Subcutaneous abdominal adipose tissue (tissue), 5 donors: ENCODE data around the gene TAAR5.
"Not testable (repeated sequence)": the region's sequence is repeated elsewhere in the genome, so short reads cannot be mapped to it uniquely, and the experiment has no call there.

Experiments used
- H3K27ac ChIP-seq: one replicate; pipeline ENCODE4 v1.7.0; 2013; ENCODE audit warnings: low read depth, mild to moderate bottlenecking, inconsistent platforms, low read length, moderate library complexity
- H3K27me3 ChIP-seq, 5 donors: one replicate each; pipeline ENCODE4 v1.7.0; 2013; ENCODE audit warnings: low read length in 5 of 5, inconsistent platforms in 1 of 5; ENCODE audit not compliant: control insufficient read depth in 5 of 5, insufficient read depth in 4 of 5
- H3K36me3 ChIP-seq, 5 donors: one replicate each; pipeline ENCODE4 v1.7.0; 2013; ENCODE audit warnings: low read length in 5 of 5; ENCODE audit not compliant: control insufficient read depth in 5 of 5, insufficient read depth in 5 of 5
- H3K4me1 ChIP-seq, 5 donors: one replicate each; pipeline ENCODE4 v1.7.0; 2013; ENCODE audit warnings: low read length in 5 of 5, mild to moderate bottlenecking in 3 of 5, moderate library complexity in 1 of 5; ENCODE audit not compliant: control insufficient read depth in 5 of 5, insufficient read depth in 5 of 5
- H3K4me3 ChIP-seq, 5 donors: one replicate each; pipeline ENCODE4 v1.7.0; 2013; ENCODE audit warnings: low read length in 5 of 5, low read depth in 1 of 5
- H3K9ac ChIP-seq, 5 donors: one replicate each; pipeline ENCODE4 v1.7.0; 2013; ENCODE audit warnings: low read length in 5 of 5, mild to moderate bottlenecking in 4 of 5, moderate library complexity in 3 of 5
- H3K9me3 ChIP-seq, 5 donors: one replicate each; pipeline ENCODE4 v1.7.0; 2013; ENCODE audit warnings: low read length in 5 of 5; ENCODE audit not compliant: control insufficient read depth in 5 of 5
- donor health status: healthy.
- donor health status: healthy.
- donor health status: healthy.
- donor health status: healthy.
- donor health status: healthy.

Gene TAAR5

GRCh38 chr6:132612449-132613108 lies 23.0 kb upstream of the TAAR5 start:
- no peak overlapping the region for H3K27ac ChIP-seq
- no peak overlapping the region for H3K9ac ChIP-seq
- H3K27me3 ChIP-seq = no peaks in the 10 kb centered on the region
- H3K36me3 ChIP-seq = no peaks in the 10 kb centered on the region
- H3K4me1 ChIP-seq = peaks cover 0 to 8% (median 3%) of the 10 kb centered on the region in 5 donors
- H3K9me3 ChIP-seq = no peaks in the 10 kb centered on the region
- H3K4me3 ChIP-seq = no peak overlapping the region

GRCh38 chr6:132611616-132612015 lies 22.1 kb upstream of the TAAR5 start:
- no peaks in the 10 kb centered on the region for H3K36me3 ChIP-seq
- peaks cover 0 to 8% (median 3%) of the 10 kb centered on the region in 5 donors for H3K4me1 ChIP-seq

GRCh38 chr6:132607544-132608233 lies 18.1 kb upstream of the TAAR5 start:
- Histone ChIP-seq H3K27ac (no peak overlapping the region), H3K36me3 (no peaks in the 10 kb centered on the region), H3K9me3 (peaks cover 0 to 2% (median 0%) of the 10 kb centered on the region in 5 donors), H3K27me3 (peaks cover 0 to 4% (median 0%) of the 10 kb centered on the region in 5 donors), H3K4me1 (peaks cover 0 to 8% (median 3%) of the 10 kb centered on the region in 5 donors), H3K4me3 (no peak overlapping the region), H3K9ac (no peak overlapping the region)

More at GRCh38 chr6:132611616-132612015, 22.1 kb upstream of the TAAR5 start:
- Histone ChIP-seq H3K27me3 (no peaks in the 10 kb centered on the region), H3K9ac (no peak overlapping the region), H3K9me3 (no peaks in the 10 kb centered on the region), H3K27ac (no peak overlapping the region), H3K4me3 (no peak overlapping the region)

GRCh38 chr6:132604635-132605152 lies 15.2 kb upstream of the TAAR5 start:
- H3K36me3 ChIP-seq = no peaks in the 10 kb centered on the region
- no peak overlapping the region for H3K9ac ChIP-seq
- H3K4me1 ChIP-seq = peaks cover 0 to 2% (median under 1%) of the 10 kb centered on the region in 5 donors
- H3K9me3 ChIP-seq = peaks cover 0 to 2% (median 0%) of the 10 kb centered on the region in 5 donors
- no peak overlapping the region for H3K27ac ChIP-seq
- H3K27me3 ChIP-seq = peaks cover 0 to 4% (median 0%) of the 10 kb centered on the region in 5 donors
- H3K4me3 ChIP-seq = no peak overlapping the region

GRCh38 chr6:132600900-132601299 lies 11.4 kb upstream of the TAAR5 start:
- H3K4me3 ChIP-seq = not testable (repeated sequence)

GRCh38 chr6:132598473-132598872 lies 8.9 kb upstream of the TAAR5 start:
- Histone ChIP-seq H3K4me1 (peaks cover 0 to 6% (median 0%) of the 10 kb centered on the region in 5 donors), H3K36me3 (no peaks in the 10 kb centered on the region), H3K27me3 (no peaks in the 10 kb centered on the region), H3K27ac (no peak overlapping the region), H3K9ac (no peak overlapping the region), H3K9me3 (peaks cover 0 to 2% (median 0%) of the 10 kb centered on the region in 5 donors), H3K4me3 (no peak overlapping the region)

More at GRCh38 chr6:132600900-132601299, 11.4 kb upstream of the TAAR5 start:
- not testable (repeated sequence) for H3K27me3 ChIP-seq, H3K9ac ChIP-seq, H3K36me3 ChIP-seq, H3K9me3 ChIP-seq, H3K4me1 ChIP-seq, H3K27ac ChIP-seq

- no peaks in the 10 kb centered on the region for H3K36me3 ChIP-seq
- peaks cover 0 to 6% (median 0%) of the 10 kb centered on the region in 5 donors for H3K4me1 ChIP-seq
- H3K9ac ChIP-seq = no peak overlapping the region
- H3K9me3 ChIP-seq = peaks cover 0 to 2% (median 0%) of the 10 kb centered on the region in 5 donors
- no peak overlapping the region for H3K4me3 ChIP-seq
- H3K27ac ChIP-seq = no peak overlapping the region
- H3K27me3 ChIP-seq = no peaks in the 10 kb centered on the region
Measured at GRCh38 chr6:132596201-132596600, 6.7 kb upstream of the TAAR5 start.

- Histone ChIP-seq H3K4me3 (no peak overlapping the region), H3K9me3 (no peaks in the 10 kb centered on the region), H3K9ac (no peak overlapping the region), H3K36me3 (no peaks in the 10 kb centered on the region), H3K4me1 (no peaks in the 10 kb centered on the region), H3K27ac (no peak overlapping the region), H3K27me3 (no peaks in the 10 kb centered on the region)
Measured at GRCh38 chr6:132592855-132593254, 3.3 kb upstream of the TAAR5 start.

- H3K9me3 ChIP-seq = no peaks in the 10 kb centered on the region
Measured at GRCh38 chr6:132590362-132590761, 821 bp upstream of the TAAR5 start.

GRCh38 chr6:132587424-132587823 lies 2.1 kb downstream of the TAAR5 start:
- Histone ChIP-seq H3K4me3 (no peak overlapping the region), H3K9me3 (no peaks in the 10 kb centered on the region), H3K4me1 (no peaks in the 10 kb centered on the region), H3K27ac (no peak overlapping the region), H3K9ac (no peak overlapping the region), H3K36me3 (no peaks in the 10 kb centered on the region), H3K27me3 (no peaks in the 10 kb centered on the region)

More at GRCh38 chr6:132590362-132590761, 821 bp upstream of the TAAR5 start:
- H3K4me1 ChIP-seq = no peaks in the 10 kb centered on the region
- no peaks in the 10 kb centered on the region for H3K27me3 ChIP-seq
- H3K27ac ChIP-seq = no peak overlapping the region
- H3K9ac ChIP-seq = no peak overlapping the region
- no peaks in the 10 kb centered on the region for H3K36me3 ChIP-seq
- H3K4me3 ChIP-seq = no peak overlapping the region
